HG02870 (cell line): ENCODE results near the gene C2CD2L.
"Not testable (repeated sequence)": the region's sequence is repeated elsewhere in the genome, so short reads cannot be mapped to it uniquely, and the experiment has no call there.

Experiments used
- ATAC-seq: cut with Tn5 transposase; IDR thresholded peaks from one replicate; pipeline ENCODE4 v1.9.1; 2021; ENCODE audit warnings: mild to moderate bottlenecking, moderate library complexity; ENCODE audit not compliant: unreplicated experiment

The C2CD2L gene

GRCh38 chr11:119113716-119114115 lies 6.6 kb downstream of the C2CD2L start:
- ATAC-seq = no peak

- ATAC-seq = no peak
These were observed 7.2 kb downstream of the C2CD2L start for GRCh38 chr11:119114351-119114750.

GRCh38 chr11:119115484-119116234 lies 8.5 kb downstream of the C2CD2L start:
- ATAC-seq = no peak

- ATAC-seq = no peak
These were observed 9.1 kb downstream of the C2CD2L start for GRCh38 chr11:119116235-119116594.

- no peak for ATAC-seq
These were observed 9.5 kb downstream of the C2CD2L start for GRCh38 chr11:119116601-119117000.

- ATAC-seq = no peak
These were observed 10.0 kb downstream of the C2CD2L start for GRCh38 chr11:119117004-119117706.

- no peak for ATAC-seq
These were observed 11.1 kb downstream of the C2CD2L start for GRCh38 chr11:119118227-119118626.

GRCh38 chr11:119118946-119119345 lies 11.8 kb downstream of the C2CD2L start:
- no peak for ATAC-seq

GRCh38 chr11:119120639-119121007 lies 13.5 kb downstream of the C2CD2L start:
- ATAC-seq = no peak

- peak; percentile 96 for ATAC-seq
These were observed 14.1 kb downstream of the C2CD2L start, which contains the start of gene HINFP for GRCh38 chr11:119121008-119121810. Gene HINFP, plus strand, starts transcription at chr11:119121580. Its CDS starts 5,365 bp downstream, at chr11:119126945.

- ATAC-seq = no peak
These were observed 14.6 kb downstream of the C2CD2L start for GRCh38 chr11:119121811-119122124.

- no peak for ATAC-seq
These were observed 18.7 kb downstream of the C2CD2L start for GRCh38 chr11:119125821-119126220.

- ATAC-seq = no peak
These were observed 19.6 kb downstream of the C2CD2L start for GRCh38 chr11:119126675-119127268.

GRCh38 chr11:119130662-119131061 lies 23.5 kb downstream of the C2CD2L start:
- no peak for ATAC-seq

- ATAC-seq = no peak
These were observed 27.3 kb downstream of the C2CD2L start for GRCh38 chr11:119134389-119134978.

GRCh38 chr11:119139276-119139675 lies 32.1 kb downstream of the C2CD2L start:
- ATAC-seq = not testable (repeated sequence)

GRCh38 chr11:119144825-119145486 lies 37.8 kb downstream of the C2CD2L start:
- no peak for ATAC-seq

GRCh38 chr11:119145551-119145950 lies 38.4 kb downstream of the C2CD2L start:
- ATAC-seq = no peak

- ATAC-seq = no peak
These were observed 40.6 kb downstream of the C2CD2L start for GRCh38 chr11:119147604-119148333.

- no peak for ATAC-seq
These were observed 41.5 kb downstream of the C2CD2L start for GRCh38 chr11:119148720-119149017.
